ENCODE data around the gene EXOC3. TPM values are rescaled to one million over a fixed set of nuclear protein-coding genes. Genes with fewer than 3 reads are reported as not detected.

EXOC3 gene
- total and polyA plus RNA-seq, 2 experiments from 2014 or later = 39.9 to 40.9 TPM

- no peak overlapping the region for H3K4me2 ChIP-seq (ENCODE audit: unreplicated experiment)
These were observed 36.8 kb downstream of the EXOC3 start for GRCh38 chr5:479566-480319.

GRCh38 chr5:481347-481746 lies 38.4 kb downstream of the EXOC3 start:
- no peak overlapping the region for H3K9ac ChIP-seq
- no peaks in the 10 kb centered on the region for H3K36me3 ChIP-seq (ENCODE audit: low read depth)
- H3K4me3 ChIP-seq = no peak overlapping the region
- WGBS, 2 experiments (ENCODE audit: low coverage in 1 of 2, low lambda C conversion rate in 2 of 2, missing lambda C conversion rate in 2 of 2) = 77 to 81% methylated on average over 21 to 23 of the region's 23 CpGs
- no peaks in the 10 kb centered on the region for H3F3A ChIP-seq (ENCODE audit: insufficient read depth)
- H3K27ac ChIP-seq = no peak overlapping the region
- in situ Hi-C loops (cut with MboI) = no loop called here
- TF ChIP-seq EZH2 (IDR thresholded peaks at IDR 0.05; ENCODE audit: insufficient read depth, poor library complexity, severe bottlenecking) = no peak
- TF ChIP-seq EZH2phosphoT487 (IDR thresholded peaks at IDR 0.05; ENCODE audit: insufficient read depth, low read depth) = no peak
- H3K4me1 ChIP-seq (ENCODE audit: insufficient read depth) = no peaks in the 10 kb centered on the region
- no peak for DNase-seq
- H3K4me2 ChIP-seq (ENCODE audit: unreplicated experiment) = no peak overlapping the region
- no peaks in the 10 kb centered on the region for H3K9me3 ChIP-seq (ENCODE audit: low read depth)
- no peaks in the 10 kb centered on the region for H3K9me2 ChIP-seq (ENCODE audit: insufficient read depth)
- H3K79me2 ChIP-seq (ENCODE audit: insufficient read depth) = no peaks in the 10 kb centered on the region
- no peaks in the 10 kb centered on the region for H4K20me1 ChIP-seq (ENCODE audit: insufficient read depth)
- H2AFZ ChIP-seq = no peak overlapping the region
- peaks cover 15% of the 10 kb centered on the region for H3K27me3 ChIP-seq (replicated peaks; ENCODE audit: insufficient read depth)

More at GRCh38 chr5:479566-480319, 36.8 kb downstream of the EXOC3 start:
- no peak for TF ChIP-seq EZH2 (IDR thresholded peaks at IDR 0.05; ENCODE audit: insufficient read depth, poor library complexity, severe bottlenecking)
- TF ChIP-seq EZH2phosphoT487 (IDR thresholded peaks at IDR 0.05; ENCODE audit: insufficient read depth, low read depth) = no peak
- H3F3A ChIP-seq (ENCODE audit: insufficient read depth) = no peaks in the 10 kb centered on the region
- no peak overlapping the region for H3K4me3 ChIP-seq
- no peaks in the 10 kb centered on the region for H3K9me3 ChIP-seq (ENCODE audit: low read depth)
- in situ Hi-C loops (cut with MboI) = no loop called here
- peaks cover 27% of the 10 kb centered on the region for H3K27me3 ChIP-seq (replicated peaks; ENCODE audit: insufficient read depth)
- no peaks in the 10 kb centered on the region for H3K79me2 ChIP-seq (ENCODE audit: insufficient read depth)
- no peaks in the 10 kb centered on the region for H3K36me3 ChIP-seq (ENCODE audit: low read depth)
- H4K20me1 ChIP-seq (ENCODE audit: insufficient read depth) = no peaks in the 10 kb centered on the region
- no peak for DNase-seq
- no peak overlapping the region for H3K27ac ChIP-seq
- no peaks in the 10 kb centered on the region for H3K9me2 ChIP-seq (ENCODE audit: insufficient read depth)
- H2AFZ ChIP-seq = no peak overlapping the region
- H3K4me1 ChIP-seq (ENCODE audit: insufficient read depth) = no peaks in the 10 kb centered on the region
- WGBS, 2 experiments (ENCODE audit: low coverage in 1 of 2, low lambda C conversion rate in 2 of 2, missing lambda C conversion rate in 2 of 2) = 67 to 70% methylated on average over 34 of the region's 34 CpGs
- no peak overlapping the region for H3K9ac ChIP-seq

- in situ Hi-C loops (cut with MboI) = no loop called here
These were observed 39.0 kb downstream of the EXOC3 start for GRCh38 chr5:482021-482420.

GRCh38 chr5:482506-482905 lies 39.5 kb downstream of the EXOC3 start:
- no peaks in the 10 kb centered on the region for H3K9me2 ChIP-seq (ENCODE audit: insufficient read depth)
- no peak overlapping the region for H3K27ac ChIP-seq
- no peak for TF ChIP-seq EZH2phosphoT487 (IDR thresholded peaks at IDR 0.05; ENCODE audit: insufficient read depth, low read depth)
- TF ChIP-seq EZH2 (IDR thresholded peaks at IDR 0.05; ENCODE audit: insufficient read depth, poor library complexity, severe bottlenecking) = no peak
- H3K9ac ChIP-seq = no peak overlapping the region
- DNase-seq = no peak
- no peaks in the 10 kb centered on the region for H3K36me3 ChIP-seq (ENCODE audit: low read depth)
- no peaks in the 10 kb centered on the region for H3K4me1 ChIP-seq (ENCODE audit: insufficient read depth)
- no peak overlapping the region for H2AFZ ChIP-seq
- H3K4me2 ChIP-seq (ENCODE audit: unreplicated experiment) = no peak overlapping the region
- H3F3A ChIP-seq (ENCODE audit: insufficient read depth) = no peaks in the 10 kb centered on the region
- H3K27me3 ChIP-seq (replicated peaks; ENCODE audit: insufficient read depth) = peaks cover 3% of the 10 kb centered on the region; the same call in 1 of the 2 replicates
- in situ Hi-C loops (cut with MboI) = no loop called here
- WGBS, 2 experiments (ENCODE audit: low coverage in 1 of 2, low lambda C conversion rate in 2 of 2, missing lambda C conversion rate in 2 of 2) = 91 to 93% methylated on average over 26 of the region's 27 CpGs
- no peaks in the 10 kb centered on the region for H3K79me2 ChIP-seq (ENCODE audit: insufficient read depth)
- no peaks in the 10 kb centered on the region for H4K20me1 ChIP-seq (ENCODE audit: insufficient read depth)
- H3K4me3 ChIP-seq = no peak overlapping the region
- H3K9me3 ChIP-seq (ENCODE audit: low read depth) = no peaks in the 10 kb centered on the region

More at GRCh38 chr5:482021-482420, 39.0 kb downstream of the EXOC3 start:
- Histone ChIP-seq H3K9me3 (ENCODE audit: low read depth) (no peaks in the 10 kb centered on the region), H3K36me3 (ENCODE audit: low read depth) (no peaks in the 10 kb centered on the region), H3F3A (ENCODE audit: insufficient read depth) (no peaks in the 10 kb centered on the region), H3K9ac (no peak overlapping the region), H3K4me2 (ENCODE audit: unreplicated experiment) (no peak overlapping the region), H3K79me2 (ENCODE audit: insufficient read depth) (no peaks in the 10 kb centered on the region), H3K27me3 (replicated peaks; ENCODE audit: insufficient read depth) (peaks cover 8% of the 10 kb centered on the region; the same call in 1 of the 2 replicates), H2AFZ (no peak overlapping the region), H3K9me2 (ENCODE audit: insufficient read depth) (no peaks in the 10 kb centered on the region), H3K27ac (no peak overlapping the region), H3K4me1 (ENCODE audit: insufficient read depth) (no peaks in the 10 kb centered on the region), H4K20me1 (ENCODE audit: insufficient read depth) (no peaks in the 10 kb centered on the region), H3K4me3 (no peak overlapping the region)
- WGBS, 2 experiments (ENCODE audit: low coverage in 1 of 2, low lambda C conversion rate in 2 of 2, missing lambda C conversion rate in 2 of 2) = 71 to 80% methylated on average over 18 to 24 of the region's 24 CpGs
- DNase-seq = no peak
- TF ChIP-seq EZH2phosphoT487 (IDR thresholded peaks at IDR 0.05; ENCODE audit: insufficient read depth, low read depth) = no peak
- no peak for TF ChIP-seq EZH2 (IDR thresholded peaks at IDR 0.05; ENCODE audit: insufficient read depth, poor library complexity, severe bottlenecking)

Measured in GM23248 (cell line).